Stimulated activated CD4-positive, alpha-beta T cell treated with anti-CD3 and anti-CD28 coated beads, Interleukin-4, amount 100 ng/mL, for 24 hours (primary cell): Measurements from ENCODE around the gene CALHM2.

Experiments used
- DNase-seq: peaks from one replicate; pipeline ENCODE4 v3.0.0-alpha.2; 2020

CALHM2 gene

DNA sequence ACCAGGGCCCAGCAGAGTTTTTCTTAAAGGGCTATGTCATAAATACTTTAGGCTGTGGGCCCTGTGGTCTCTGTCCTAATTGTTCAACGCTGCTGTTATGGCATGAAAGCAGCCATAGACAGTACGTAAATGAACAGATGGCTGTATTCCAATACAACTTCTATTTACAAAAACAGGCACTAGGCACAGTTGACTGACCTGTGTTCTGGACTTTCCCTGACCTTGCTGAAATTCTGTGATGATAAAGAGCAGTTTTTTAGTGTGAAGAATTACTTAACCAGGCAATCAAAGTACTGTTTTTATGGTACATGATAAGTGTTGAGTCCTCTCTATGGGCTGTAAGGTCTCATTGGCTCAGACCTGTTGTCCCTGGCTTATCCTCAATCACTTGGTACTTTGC, 38.6 kb downstream of the CALHM2 start:
- no peak for DNase-seq

DNA sequence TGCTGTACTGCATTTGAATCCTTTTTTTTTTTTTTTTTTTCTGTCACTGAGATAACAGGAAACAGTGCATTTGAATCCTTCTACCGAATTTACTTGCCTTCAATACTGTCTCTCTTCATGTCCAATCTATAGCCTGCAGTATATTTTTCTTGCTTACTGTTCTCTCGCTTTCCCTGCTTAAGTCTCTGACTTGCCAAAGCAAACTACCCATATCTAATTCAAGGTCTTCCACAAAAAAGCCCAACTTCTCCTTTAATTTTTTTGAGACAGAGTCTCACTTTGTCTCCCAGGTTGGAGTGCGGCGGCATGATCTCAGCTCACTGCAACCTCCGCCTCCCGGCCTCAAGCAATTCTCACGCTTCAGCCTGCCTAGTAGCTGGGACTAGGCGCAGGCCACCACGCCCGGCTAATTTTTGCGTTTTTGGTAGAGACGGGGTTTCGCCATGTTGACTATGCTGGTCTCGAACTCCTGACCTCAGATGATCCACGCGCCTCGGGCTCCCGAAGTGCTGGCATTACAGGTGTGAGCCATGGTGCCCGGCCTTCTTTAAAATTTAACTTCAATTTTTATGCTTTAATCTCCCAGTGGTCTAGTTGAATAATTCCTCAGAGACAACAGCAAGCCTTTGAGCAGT, 54.9 kb downstream of the CALHM2 start:
- no peak for DNase-seq

DNA sequence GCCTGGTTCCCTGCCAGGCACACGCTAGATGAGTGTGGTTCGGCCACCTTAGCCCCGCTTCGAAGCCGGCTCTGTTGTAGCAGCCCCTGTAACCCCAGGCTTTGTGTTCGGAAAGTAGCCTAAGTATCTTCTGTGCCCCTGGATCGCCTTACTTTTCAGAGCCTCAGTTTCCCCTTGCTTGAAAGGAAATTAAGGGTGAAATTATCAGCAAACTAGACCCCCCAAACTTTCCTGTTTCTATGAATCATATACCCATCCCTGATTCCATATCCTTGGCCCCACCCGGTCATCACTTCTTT, 55.4 kb downstream of the CALHM2 start:
- no peak for DNase-seq
